ENCODE results near the gene CMSS1.
"Not testable (repeated sequence)": the region's sequence is repeated elsewhere in the genome, so short reads cannot be mapped to it uniquely, and the experiment has no call there.

The CMSS1 gene

DNA sequence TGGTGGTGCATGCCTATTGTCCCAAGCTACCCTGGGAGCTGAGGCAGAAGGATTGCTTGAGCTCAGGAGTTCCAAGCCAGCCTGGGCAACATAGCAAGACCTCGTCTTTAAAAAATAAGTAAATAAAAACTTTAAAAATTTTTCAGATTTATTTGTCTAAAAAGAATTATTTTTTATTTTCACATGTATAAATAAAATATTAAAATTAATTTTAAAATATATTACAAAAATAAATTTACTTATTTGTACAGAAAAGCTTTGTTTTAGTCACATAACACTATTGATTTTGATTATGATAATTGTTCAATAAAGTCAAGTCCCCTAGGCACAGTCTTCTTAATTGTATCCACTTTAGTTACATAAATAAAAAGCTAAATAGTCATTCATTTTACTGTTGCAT lies 211.4 kb downstream of the CMSS1 start:
- no peak overlapping the region for H3K4me3 ChIP-seq (ENCODE audit: low read length)
- no peak for DNase-seq (ENCODE audit: low read depth, low spot score)

DNA sequence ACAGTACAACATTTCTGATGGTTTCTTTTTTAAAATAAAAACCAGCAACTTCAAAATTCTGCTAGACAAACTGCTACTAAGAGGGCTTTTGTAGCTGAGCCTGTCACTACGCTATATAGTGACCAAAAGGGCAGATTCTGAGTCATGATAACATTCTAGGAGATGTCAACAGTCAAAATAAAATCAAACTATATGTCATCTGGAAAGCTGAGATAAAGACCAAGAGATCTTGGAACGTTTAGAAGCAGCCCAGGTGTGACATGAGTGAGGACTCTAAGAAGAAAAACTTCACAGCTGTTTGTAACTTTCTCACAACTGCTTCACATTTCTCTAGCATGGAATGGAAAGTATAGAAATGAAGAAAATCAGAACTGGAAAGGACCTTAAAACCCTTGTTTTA lies 212.0 kb downstream of the CMSS1 start:
- H3K4me3 ChIP-seq (ENCODE audit: low read length): no peak overlapping the region
- peak; percentile 81 for DNase-seq (ENCODE audit: low read depth, low spot score)

DNA sequence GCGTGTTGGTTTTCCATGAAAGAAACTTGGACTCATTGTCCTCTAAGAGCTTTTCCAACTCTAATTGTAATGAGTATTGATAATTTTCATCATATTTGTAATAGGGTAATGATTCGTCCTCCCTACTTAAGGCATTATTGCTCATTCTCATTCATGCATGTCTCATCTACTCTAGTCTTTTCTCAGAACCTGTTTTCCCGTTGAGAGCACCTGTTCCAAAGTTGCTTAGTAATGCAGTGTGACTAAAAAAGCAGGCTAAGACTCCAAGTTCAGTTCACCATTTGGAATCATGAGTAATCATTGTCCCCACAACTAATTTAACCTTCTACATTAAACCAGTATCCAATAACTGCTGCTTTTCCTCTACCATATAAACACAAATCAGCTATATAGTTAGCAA lies 212.7 kb downstream of the CMSS1 start:
- no peak overlapping the region for H3K4me3 ChIP-seq (ENCODE audit: low read length)
- no peak for DNase-seq (ENCODE audit: low read depth, low spot score)

DNA sequence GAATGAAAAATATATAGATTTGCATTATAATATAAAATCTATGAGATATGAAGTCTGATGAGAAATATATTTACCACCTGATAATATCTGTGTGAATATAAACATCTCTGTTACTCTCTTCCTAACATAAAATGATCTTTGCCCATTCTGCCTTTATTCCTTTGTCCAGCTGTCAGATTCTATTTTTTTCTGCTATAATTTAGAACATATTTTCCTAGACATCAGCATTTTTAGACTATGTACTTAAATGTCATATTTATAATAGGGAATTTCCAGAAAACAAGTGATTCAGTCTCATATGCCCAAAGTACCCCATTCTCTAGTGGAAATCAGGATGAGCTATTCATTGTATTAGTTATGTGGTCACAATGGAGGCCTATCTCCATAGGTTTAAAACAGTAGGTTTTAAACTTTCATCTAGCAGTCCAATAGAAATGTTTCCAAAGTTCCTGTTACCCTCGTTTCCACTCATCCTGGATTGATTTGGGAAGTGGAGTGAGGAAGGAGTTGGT lies 213.3 kb downstream of the CMSS1 start:
- H3K4me3 ChIP-seq (ENCODE audit: low read length): no peak overlapping the region
- no peak for DNase-seq (ENCODE audit: low read depth, low spot score)

DNA sequence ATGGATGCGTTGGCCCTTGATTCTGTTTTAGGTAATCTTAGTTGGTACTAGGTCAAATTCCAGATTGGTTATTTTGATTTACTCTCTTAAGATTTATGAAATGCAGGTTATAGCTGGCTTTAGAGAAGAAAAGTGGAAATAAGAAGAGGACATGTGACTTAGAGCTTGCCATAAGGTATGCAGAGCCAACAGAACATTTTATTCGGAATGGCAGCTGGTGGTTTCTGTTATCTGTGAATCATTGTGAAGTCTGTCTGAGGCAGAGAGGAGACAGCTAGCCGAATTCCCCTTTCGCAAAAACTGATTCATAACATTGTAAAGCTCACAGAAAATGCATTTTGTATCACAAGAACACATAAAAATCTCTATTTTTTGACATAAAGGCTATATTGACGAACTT lies 214.6 kb downstream of the CMSS1 start:
- DNase-seq (ENCODE audit: low read depth, low spot score): no peak
- H3K4me3 ChIP-seq (ENCODE audit: low read length): no peak overlapping the region

DNA sequence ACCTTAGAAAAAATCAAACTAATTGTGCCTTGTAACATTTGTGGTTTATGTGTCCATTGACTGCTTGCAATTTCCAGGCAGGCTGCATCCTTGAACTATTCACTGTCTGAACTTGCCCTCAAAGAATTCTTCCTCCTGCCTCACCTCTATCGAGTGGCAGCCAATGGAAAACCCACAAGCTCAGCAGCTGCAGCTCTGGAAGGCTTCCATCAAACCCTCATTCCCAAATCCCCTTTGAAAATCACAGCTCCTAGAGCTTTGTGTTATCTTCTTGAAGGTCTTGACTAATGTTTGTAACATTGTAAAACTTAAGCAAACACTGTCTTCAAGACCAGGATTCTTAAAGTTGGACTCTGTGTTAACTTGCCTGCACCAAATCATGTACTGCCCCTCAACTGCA lies 215.5 kb downstream of the CMSS1 start:
- H3K4me3 ChIP-seq (ENCODE audit: low read length): no peak overlapping the region
- no peak for DNase-seq (ENCODE audit: low read depth, low spot score)

DNA sequence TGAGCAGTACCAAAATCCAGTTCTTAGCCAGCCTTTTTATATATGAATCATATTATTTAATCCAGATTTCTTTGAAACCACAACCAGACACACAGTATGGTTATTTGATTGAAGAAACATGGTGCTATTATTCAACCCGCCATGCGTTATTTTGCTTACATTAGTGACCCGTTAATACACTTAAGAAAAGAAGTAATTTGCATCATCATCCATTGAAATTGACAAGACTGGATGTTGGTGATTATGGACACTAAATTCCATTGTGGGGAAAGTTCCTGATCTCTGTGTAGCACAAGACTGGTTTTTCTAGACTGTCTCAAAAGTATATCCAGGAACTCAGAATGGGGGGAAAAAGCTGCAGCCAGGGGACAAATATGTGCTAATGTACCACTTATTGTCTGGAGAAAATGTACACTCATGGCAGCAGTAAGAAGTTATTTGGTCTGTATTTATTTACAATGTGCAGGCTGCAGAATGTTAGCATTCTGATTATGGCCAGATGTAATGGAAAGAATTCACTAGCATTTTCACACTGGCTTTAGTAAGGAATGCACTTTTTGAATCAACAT lies 216.3 kb downstream of the CMSS1 start:
- no peak for DNase-seq (ENCODE audit: low read depth, low spot score)

DNA sequence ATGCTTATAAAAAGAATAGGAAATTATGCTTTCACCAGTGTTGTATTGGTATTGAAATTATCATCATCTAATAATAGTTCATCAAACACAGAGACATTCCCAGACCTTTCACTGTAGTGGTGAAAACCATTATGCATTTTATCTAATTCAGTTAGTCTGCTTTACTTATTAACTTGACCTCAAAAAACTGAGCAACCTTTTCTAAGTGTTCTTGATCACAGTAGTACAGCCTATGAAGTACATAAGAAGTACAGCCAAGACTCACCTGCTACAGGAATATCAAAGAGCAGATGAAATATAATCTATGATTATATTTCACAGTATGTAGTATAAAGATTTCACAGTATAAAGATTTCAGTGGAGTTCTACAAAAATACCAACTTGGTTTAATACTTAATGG lies 221.4 kb downstream of the CMSS1 start:
- DNase-seq (ENCODE audit: low read depth, low spot score): no peak
- no peak overlapping the region for H3K4me3 ChIP-seq (ENCODE audit: low read length)

More for the DNA sequence above, 216.3 kb downstream of the CMSS1 start:
- no peak overlapping the region for H3K4me3 ChIP-seq (ENCODE audit: low read length)

DNA sequence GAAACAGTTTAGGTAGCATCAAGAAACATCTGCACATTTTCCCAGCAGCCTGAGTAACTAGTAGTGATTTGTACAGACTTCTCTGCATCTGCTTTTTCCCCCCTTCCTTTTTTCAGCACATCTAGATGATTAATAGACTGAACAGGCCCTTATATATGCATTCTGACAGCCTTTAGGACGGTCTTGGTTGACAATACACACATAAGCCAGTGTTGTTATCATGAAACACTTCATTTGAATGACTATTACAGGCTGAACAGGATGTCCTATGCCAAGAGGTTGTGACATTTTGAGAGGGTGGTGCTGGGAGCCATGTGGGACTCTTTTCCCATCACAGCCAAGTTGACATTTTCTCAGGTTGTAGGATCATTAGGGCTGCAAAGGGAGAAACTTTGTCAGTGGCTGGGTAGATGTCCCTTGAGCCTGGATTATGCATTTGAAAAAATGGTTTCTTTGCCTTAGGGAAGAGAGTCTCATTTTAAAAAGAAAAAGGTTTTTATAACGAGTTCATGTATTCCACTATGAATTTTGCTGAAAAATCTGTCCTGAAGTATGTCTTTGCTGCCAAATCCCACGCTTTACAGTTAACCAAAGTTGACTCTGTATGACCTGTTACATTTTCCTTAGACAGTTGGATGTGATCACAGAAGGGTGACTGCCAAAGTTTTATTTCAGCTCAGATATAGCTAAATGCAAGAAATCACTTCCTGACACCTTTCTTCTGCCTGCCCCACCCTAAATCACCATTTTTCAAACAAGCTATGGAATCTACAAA lies 223.0 kb downstream of the CMSS1 start:
- H3K4me3 ChIP-seq (ENCODE audit: low read length): no peak overlapping the region
- no peak for DNase-seq (ENCODE audit: low read depth, low spot score)

DNA sequence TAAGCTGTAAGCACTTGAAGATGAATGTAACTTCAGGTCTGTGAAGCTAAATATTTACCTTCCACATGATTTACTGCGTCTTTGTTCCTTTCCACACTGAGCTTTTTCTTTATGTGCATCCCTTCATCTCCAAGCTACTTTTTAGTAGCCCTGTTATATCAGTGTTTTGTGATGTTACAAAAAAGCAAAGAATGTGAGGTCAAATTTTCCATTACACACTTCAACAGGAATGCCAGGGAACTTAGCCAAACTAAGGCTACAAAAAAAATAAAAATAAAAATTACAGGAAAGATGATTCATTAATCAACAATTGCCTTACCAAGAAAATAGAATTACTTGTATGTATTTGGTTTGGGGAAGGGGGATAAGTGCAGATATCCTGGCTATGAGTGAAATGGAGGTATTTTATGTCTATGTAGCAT lies 223.7 kb downstream of the CMSS1 start:
- no peak for DNase-seq (ENCODE audit: low read depth, low spot score)
- no peak overlapping the region for H3K4me3 ChIP-seq (ENCODE audit: low read length)

DNA sequence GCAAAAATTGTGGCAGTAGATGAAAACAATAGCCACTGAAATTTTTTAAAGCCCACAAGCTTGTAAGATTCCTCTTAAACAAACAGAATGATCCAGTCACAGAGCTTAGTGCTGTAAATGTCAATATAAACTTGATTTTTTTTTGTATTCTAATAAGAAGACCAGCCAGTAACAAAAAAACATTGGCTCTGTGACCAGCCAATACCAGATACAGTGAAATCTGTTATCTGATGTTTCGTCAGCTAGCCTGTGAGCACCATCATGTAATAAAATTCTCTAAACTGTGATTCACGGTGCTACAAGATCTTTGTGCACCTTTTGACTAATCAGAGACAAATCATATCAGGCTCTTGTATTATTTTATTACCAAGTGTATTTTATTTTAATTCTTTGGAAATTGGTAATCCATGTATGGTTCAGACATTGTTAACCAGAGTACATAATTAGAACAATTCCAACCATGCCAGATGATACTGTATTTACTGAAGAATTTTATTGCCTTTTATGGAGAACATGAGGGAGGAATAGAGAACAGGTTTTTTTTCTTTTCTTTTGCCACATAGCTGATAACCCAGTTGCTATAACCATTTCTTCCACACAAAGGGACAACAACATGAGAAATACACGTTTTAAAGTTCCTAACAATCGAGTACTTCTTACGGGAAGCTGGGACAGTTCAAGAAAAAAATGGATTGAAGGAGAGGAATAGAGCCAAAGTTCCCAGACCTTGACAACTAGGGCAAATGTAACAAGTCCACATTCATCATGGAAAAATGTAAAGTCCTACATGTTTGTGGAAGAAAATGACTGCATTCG lies 224.7 kb downstream of the CMSS1 start:
- H3K4me3 ChIP-seq (ENCODE audit: low read length): no peak overlapping the region
- no peak for DNase-seq (ENCODE audit: low read depth, low spot score)

DNA sequence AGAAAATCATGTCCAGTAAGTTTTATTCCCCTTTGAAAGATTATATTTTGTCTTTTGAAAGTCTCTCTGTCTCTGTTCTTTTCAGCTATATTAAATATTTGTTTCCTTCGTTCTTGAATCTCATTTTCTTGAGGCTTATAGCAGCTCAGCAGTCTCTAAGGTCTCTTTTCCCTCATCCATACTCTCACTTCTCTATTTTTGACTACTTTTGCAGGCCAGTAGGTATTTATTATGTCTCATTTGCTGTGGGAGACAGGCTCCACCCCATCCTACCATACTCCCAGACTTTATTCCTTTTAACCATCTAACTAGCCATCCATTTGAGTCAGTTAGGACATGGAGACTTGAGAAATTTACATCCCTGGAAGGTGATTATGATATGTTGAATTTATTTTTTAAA lies 225.6 kb downstream of the CMSS1 start:
- H3K4me3 ChIP-seq (ENCODE audit: low read length): no peak overlapping the region
- DNase-seq (ENCODE audit: low read depth, low spot score): no peak

DNA sequence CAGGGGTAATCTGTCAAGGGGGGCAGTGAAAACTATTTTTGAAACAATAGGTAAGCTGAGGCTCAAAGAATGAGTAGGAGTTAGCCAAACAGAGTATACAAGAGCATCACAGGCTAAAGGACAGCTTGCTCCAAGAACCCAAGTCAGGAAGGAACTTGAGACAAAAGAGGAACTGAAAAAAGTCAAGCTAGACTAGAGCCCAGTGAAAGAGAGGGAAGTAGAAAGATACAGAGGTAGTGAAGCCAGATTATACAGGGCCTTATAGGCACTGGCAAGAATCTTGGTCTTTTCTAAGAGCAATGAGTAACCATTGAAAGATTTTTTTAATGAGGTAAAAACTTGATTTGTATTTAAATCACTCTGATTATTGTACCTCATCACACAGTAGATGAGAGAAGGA lies 226.7 kb downstream of the CMSS1 start:
- DNase-seq (ENCODE audit: low read depth, low spot score): no peak
- no peak overlapping the region for H3K4me3 ChIP-seq (ENCODE audit: low read length)

DNA sequence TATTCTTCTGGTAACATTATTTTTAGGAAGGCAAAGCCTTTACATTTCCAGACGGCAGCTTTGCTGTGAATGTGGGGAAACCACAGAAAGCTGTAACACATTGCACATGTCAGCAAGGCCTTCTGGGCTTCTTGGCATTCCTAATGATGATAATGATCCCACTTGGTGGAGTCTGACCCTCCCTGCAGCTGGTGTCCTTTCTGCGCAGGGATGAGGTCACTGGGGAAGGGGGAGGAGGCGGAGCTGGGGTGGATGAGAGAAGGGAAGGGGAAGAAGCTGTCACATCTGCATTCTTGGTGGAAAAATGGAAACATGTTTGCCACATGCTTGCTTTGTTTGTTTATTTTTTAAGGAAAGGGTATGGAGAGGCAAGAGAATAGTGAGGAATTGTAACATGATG lies 228.0 kb downstream of the CMSS1 start:
- H3K4me3 ChIP-seq (ENCODE audit: low read length): no peak overlapping the region
- DNase-seq (ENCODE audit: low read depth, low spot score): no peak

DNA sequence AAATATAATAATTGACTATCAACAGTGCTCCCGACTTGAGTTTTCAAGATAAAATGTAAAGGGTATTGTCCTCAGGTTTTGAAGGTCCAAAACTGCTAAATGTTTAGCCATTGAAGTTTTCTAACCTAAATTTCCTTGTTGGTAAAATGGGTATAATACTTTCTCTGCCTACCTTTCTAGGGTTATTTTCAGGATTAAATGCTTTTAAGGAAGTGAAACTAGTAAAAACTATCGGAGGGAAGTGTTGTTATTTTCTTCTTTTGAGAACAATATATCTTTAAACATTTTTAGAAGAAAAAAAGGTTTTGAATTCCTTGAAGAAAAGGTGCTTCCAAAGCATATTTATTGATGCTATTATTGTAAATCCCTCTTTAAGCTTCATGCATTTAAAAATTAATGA lies 229.3 kb downstream of the CMSS1 start:
- no peak for DNase-seq (ENCODE audit: low read depth, low spot score)
- H3K4me3 ChIP-seq (ENCODE audit: low read length): no peak overlapping the region

DNA sequence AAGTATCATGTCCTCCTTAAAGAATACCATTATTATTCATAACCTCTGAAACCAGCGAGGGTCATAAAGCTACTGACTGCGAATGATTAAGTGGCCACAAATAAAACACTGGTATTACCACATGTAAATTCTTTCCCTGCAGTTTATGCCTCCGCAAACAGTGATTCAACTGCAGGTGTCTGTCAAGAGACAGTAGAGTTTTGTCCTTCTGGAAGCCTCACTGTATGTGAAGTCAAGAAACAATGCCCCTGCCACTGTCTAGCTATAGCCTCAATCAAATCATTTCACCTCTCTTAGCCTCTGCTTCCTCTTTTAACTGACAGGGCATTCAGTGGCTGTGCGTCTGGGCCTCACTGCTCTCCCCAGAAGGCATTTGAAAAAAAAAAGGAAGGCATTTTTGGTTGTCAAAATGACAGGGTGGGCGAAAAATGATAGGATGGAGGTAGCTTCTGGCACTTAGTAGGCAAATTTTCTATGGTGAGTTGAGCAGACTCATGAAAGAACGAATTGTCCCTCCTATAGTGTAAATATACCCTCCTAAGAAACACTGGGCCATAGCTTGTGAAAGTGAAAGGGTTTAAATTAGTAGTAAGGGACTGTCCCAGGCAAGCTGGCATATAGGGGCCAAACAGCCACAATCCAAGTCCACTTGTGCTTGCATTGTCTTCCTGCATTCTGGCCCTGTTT lies 229.9 kb downstream of the CMSS1 start:
- no peak for DNase-seq (ENCODE audit: low read depth, low spot score)
- H3K4me3 ChIP-seq (ENCODE audit: low read length): no peak overlapping the region

DNA sequence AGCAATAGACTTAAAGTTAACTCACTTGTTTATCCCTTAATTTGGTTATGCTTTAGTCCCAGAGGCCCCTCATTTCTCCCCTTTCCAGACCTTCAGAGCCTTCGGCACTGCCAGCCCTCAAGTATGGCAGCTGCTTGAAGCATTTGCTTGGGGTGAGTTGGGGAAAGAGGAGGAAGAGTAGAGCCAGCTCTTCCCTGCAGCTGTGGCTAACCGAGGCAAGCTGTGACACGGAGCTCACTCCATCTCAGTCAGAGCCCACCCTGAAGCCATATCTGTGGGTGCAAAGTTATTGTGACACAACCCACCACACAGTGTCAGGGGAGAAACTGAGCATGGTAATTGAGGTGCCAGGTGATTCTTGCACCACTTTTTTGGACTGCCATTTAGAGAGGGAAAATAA lies 230.6 kb downstream of the CMSS1 start:
- no peak for DNase-seq (ENCODE audit: low read depth, low spot score)
- no peak overlapping the region for H3K4me3 ChIP-seq (ENCODE audit: low read length)

DNA sequence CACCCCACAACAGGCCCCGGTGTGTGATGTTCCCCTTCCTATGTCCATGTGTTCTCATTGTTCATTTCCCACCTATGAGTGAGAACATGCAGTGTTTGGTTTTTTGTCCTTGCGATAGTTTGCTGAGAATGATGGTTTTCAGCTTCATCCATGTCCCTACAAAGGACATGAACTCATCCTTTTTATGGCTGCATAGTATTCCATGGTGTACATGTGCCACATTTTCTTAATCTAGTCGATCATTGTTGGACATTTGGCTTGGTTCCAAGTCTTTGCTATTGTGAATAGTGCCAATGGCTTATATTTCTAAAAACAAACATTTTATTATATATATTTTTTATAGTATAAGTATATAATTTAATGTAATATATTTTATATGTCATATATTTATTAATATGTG lies 233.9 kb downstream of the CMSS1 start:
- not testable (repeated sequence) for DNase-seq (ENCODE audit: low read depth, low spot score); H3K4me3 ChIP-seq (ENCODE audit: low read length)

DNA sequence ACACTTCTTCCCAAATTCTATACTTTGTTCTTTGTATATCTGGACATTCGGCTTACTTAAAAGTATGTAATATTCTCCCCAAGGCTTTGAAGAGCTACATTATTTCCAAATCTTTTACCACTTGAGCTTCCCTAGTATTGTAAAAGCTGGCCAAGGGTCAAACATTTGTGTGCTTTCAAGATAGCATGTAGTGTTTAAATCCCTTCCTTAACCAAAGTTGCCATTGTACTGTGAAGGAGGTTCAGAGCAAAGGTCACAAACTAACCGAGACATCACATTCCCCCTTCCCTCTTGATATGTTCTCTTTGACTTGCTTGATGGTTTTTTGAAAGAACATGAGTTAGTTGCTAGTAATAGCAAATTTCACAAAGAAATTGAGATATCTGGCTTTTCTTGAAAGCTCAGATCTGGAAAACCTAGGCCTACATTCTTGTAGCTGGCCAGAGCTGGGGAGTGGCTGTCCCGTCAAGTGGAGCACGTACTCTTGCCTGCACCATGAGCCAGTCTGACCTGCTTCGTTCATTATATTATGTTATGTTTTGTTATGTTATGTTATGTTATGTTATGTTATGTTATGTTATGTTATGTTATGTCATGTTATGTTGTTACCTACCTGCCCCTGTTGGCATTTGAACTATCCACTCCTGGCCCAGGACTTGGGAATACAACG lies 236.4 kb downstream of the CMSS1 start:
- no peak overlapping the region for H3K4me3 ChIP-seq (ENCODE audit: low read length)
- DNase-seq (ENCODE audit: low read depth, low spot score): no peak

Measured in Jurkat, Clone E6-1 (cell line).